ENCODE measurements around the gene XPA.

The XPA gene

GRCh38 chr9:97682242-97682641, 14.9 kb downstream of the XPA start:
- Histone ChIP-seq H3K36me3 (ENCODE audit: control insufficient read depth in 2 of 2, insufficient read depth in 2 of 2, low read length in 2 of 2) (peaks cover 17 to 21% of the 10 kb centered on the region in 2 donors), H3K9ac (ENCODE audit: low read length in 2 of 2) (no peak overlapping the region), H3K9me3 (ENCODE audit: control insufficient read depth in 2 of 2, low read length in 2 of 2) (no peaks in the 10 kb centered on the region), H3K27me3 (ENCODE audit: control insufficient read depth in 1 of 2, insufficient read depth in 2 of 2, low read length in 2 of 2) (no peaks in the 10 kb centered on the region), H3K4me3 (ENCODE audit: low read length in 2 of 2) (no peak overlapping the region), H3K27ac (ENCODE audit: low read length) (no peak overlapping the region), H3K4me1 (ENCODE audit: control insufficient read depth, insufficient read depth, low read length) (no peaks in the 10 kb centered on the region)

- no peak overlapping the region for H3K9ac ChIP-seq (ENCODE audit: low read length in 2 of 2)
- H3K36me3 ChIP-seq (ENCODE audit: control insufficient read depth in 2 of 2, insufficient read depth in 2 of 2, low read length in 2 of 2): peaks cover 33 to 36% of the 10 kb centered on the region in 2 donors
- H3K4me1 ChIP-seq (ENCODE audit: control insufficient read depth, insufficient read depth, low read length): no peaks in the 10 kb centered on the region
- H3K4me3 ChIP-seq (ENCODE audit: low read length in 2 of 2): no peak overlapping the region
- H3K27ac ChIP-seq (ENCODE audit: low read length): no peak overlapping the region
- H3K9me3 ChIP-seq (ENCODE audit: control insufficient read depth in 2 of 2, low read length in 2 of 2): no peaks in the 10 kb centered on the region
- no peaks in the 10 kb centered on the region for H3K27me3 ChIP-seq (ENCODE audit: control insufficient read depth in 1 of 2, insufficient read depth in 2 of 2, low read length in 2 of 2)
Measured at GRCh38 chr9:97675655-97676054, 21.5 kb downstream of the XPA start.

GRCh38 chr9:97673922-97674321, 23.2 kb downstream of the XPA start:
- Histone ChIP-seq H3K27me3 (ENCODE audit: control insufficient read depth in 1 of 2, insufficient read depth in 2 of 2, low read length in 2 of 2) (no peaks in the 10 kb centered on the region), H3K9ac (ENCODE audit: low read length in 2 of 2) (no peak overlapping the region), H3K27ac (ENCODE audit: low read length) (no peak overlapping the region), H3K9me3 (ENCODE audit: control insufficient read depth in 2 of 2, low read length in 2 of 2) (no peaks in the 10 kb centered on the region), H3K4me1 (ENCODE audit: control insufficient read depth, insufficient read depth, low read length) (no peaks in the 10 kb centered on the region), H3K4me3 (ENCODE audit: low read length in 2 of 2) (no peak overlapping the region), H3K36me3 (ENCODE audit: control insufficient read depth in 2 of 2, insufficient read depth in 2 of 2, low read length in 2 of 2) (peaks cover 42% of the 10 kb centered on the region in 2 donors)

- Histone ChIP-seq H3K27ac (ENCODE audit: low read length) (no peak overlapping the region), H3K36me3 (ENCODE audit: control insufficient read depth in 2 of 2, insufficient read depth in 2 of 2, low read length in 2 of 2) (peaks cover 48 to 54% of the 10 kb centered on the region in 2 donors)
Measured at GRCh38 chr9:97672403-97672802, 24.7 kb downstream of the XPA start.

GRCh38 chr9:97670586-97670985, 26.6 kb downstream of the XPA start:
- H3K4me1 ChIP-seq (ENCODE audit: control insufficient read depth, insufficient read depth, low read length): no peaks in the 10 kb centered on the region
- H3K9ac ChIP-seq (ENCODE audit: low read length in 2 of 2): no peak overlapping the region
- no peak overlapping the region for H3K27ac ChIP-seq (ENCODE audit: low read length)
- no peaks in the 10 kb centered on the region for H3K9me3 ChIP-seq (ENCODE audit: control insufficient read depth in 2 of 2, low read length in 2 of 2)
- H3K27me3 ChIP-seq (ENCODE audit: control insufficient read depth in 1 of 2, insufficient read depth in 2 of 2, low read length in 2 of 2): no peaks in the 10 kb centered on the region
- H3K4me3 ChIP-seq (ENCODE audit: low read length in 2 of 2): no peak overlapping the region
- peaks cover 59 to 65% of the 10 kb centered on the region in 2 donors for H3K36me3 ChIP-seq (ENCODE audit: control insufficient read depth in 2 of 2, insufficient read depth in 2 of 2, low read length in 2 of 2)

More at GRCh38 chr9:97672403-97672802, 24.7 kb downstream of the XPA start:
- Histone ChIP-seq H3K4me3 (ENCODE audit: low read length in 2 of 2) (no peak overlapping the region), H3K27me3 (ENCODE audit: control insufficient read depth in 1 of 2, insufficient read depth in 2 of 2, low read length in 2 of 2) (no peaks in the 10 kb centered on the region), H3K4me1 (ENCODE audit: control insufficient read depth, insufficient read depth, low read length) (no peaks in the 10 kb centered on the region), H3K9ac (ENCODE audit: low read length in 2 of 2) (no peak overlapping the region), H3K9me3 (ENCODE audit: control insufficient read depth in 2 of 2, low read length in 2 of 2) (no peaks in the 10 kb centered on the region)

- Histone ChIP-seq H3K4me3 (ENCODE audit: low read length in 2 of 2) (no peak overlapping the region), H3K27me3 (ENCODE audit: control insufficient read depth in 1 of 2, insufficient read depth in 2 of 2, low read length in 2 of 2) (no peaks in the 10 kb centered on the region), H3K4me1 (ENCODE audit: control insufficient read depth, insufficient read depth, low read length) (no peaks in the 10 kb centered on the region), H3K9me3 (ENCODE audit: control insufficient read depth in 2 of 2, low read length in 2 of 2) (no peaks in the 10 kb centered on the region), H3K9ac (ENCODE audit: low read length in 2 of 2) (no peak overlapping the region), H3K27ac (ENCODE audit: low read length) (no peak overlapping the region), H3K36me3 (ENCODE audit: control insufficient read depth in 2 of 2, insufficient read depth in 2 of 2, low read length in 2 of 2) (peaks cover 59 to 70% of the 10 kb centered on the region in 2 donors)
Measured at GRCh38 chr9:97668485-97668884, 28.7 kb downstream of the XPA start.

GRCh38 chr9:97666907-97667686, 30.0 kb downstream of the XPA start:
- H3K9me3 ChIP-seq (ENCODE audit: control insufficient read depth in 2 of 2, low read length in 2 of 2): no peaks in the 10 kb centered on the region
- H3K27me3 ChIP-seq (ENCODE audit: control insufficient read depth in 1 of 2, insufficient read depth in 2 of 2, low read length in 2 of 2): no peaks in the 10 kb centered on the region
- no peak overlapping the region for H3K27ac ChIP-seq (ENCODE audit: low read length)
- H3K36me3 ChIP-seq (ENCODE audit: control insufficient read depth in 2 of 2, insufficient read depth in 2 of 2, low read length in 2 of 2): peaks cover 60 to 66% of the 10 kb centered on the region in 2 donors
- no peak overlapping the region for H3K4me3 ChIP-seq (ENCODE audit: low read length in 2 of 2)
- no peaks in the 10 kb centered on the region for H3K4me1 ChIP-seq (ENCODE audit: control insufficient read depth, insufficient read depth, low read length)
- no peak overlapping the region for H3K9ac ChIP-seq (ENCODE audit: low read length in 2 of 2)

- H3K4me1 ChIP-seq (ENCODE audit: control insufficient read depth, insufficient read depth, low read length): no peaks in the 10 kb centered on the region
- no peak overlapping the region for H3K4me3 ChIP-seq (ENCODE audit: low read length in 2 of 2)
- no peak overlapping the region for H3K27ac ChIP-seq (ENCODE audit: low read length)
- no peak overlapping the region for H3K9ac ChIP-seq (ENCODE audit: low read length in 2 of 2)
- no peaks in the 10 kb centered on the region for H3K27me3 ChIP-seq (ENCODE audit: control insufficient read depth in 1 of 2, insufficient read depth in 2 of 2, low read length in 2 of 2)
- H3K36me3 ChIP-seq (ENCODE audit: control insufficient read depth in 2 of 2, insufficient read depth in 2 of 2, low read length in 2 of 2): peaks cover 60 to 68% of the 10 kb centered on the region in 2 donors
- H3K9me3 ChIP-seq (ENCODE audit: control insufficient read depth in 2 of 2, low read length in 2 of 2): no peaks in the 10 kb centered on the region
Measured at GRCh38 chr9:97665742-97666141, 31.4 kb downstream of the XPA start.

GRCh38 chr9:97660847-97661246, 36.3 kb downstream of the XPA start:
- no peaks in the 10 kb centered on the region for H3K4me1 ChIP-seq (ENCODE audit: control insufficient read depth, insufficient read depth, low read length)
- H3K27me3 ChIP-seq (ENCODE audit: control insufficient read depth in 1 of 2, insufficient read depth in 2 of 2, low read length in 2 of 2): no peaks in the 10 kb centered on the region
- H3K36me3 ChIP-seq (ENCODE audit: control insufficient read depth in 2 of 2, insufficient read depth in 2 of 2, low read length in 2 of 2): peaks cover 42 to 60% of the 10 kb centered on the region in 2 donors
- H3K9me3 ChIP-seq (ENCODE audit: control insufficient read depth in 2 of 2, low read length in 2 of 2): no peaks in the 10 kb centered on the region
- no peak overlapping the region for H3K4me3 ChIP-seq (ENCODE audit: low read length in 2 of 2)
- no peak overlapping the region for H3K27ac ChIP-seq (ENCODE audit: low read length)
- H3K9ac ChIP-seq (ENCODE audit: low read length in 2 of 2): no peak overlapping the region

- no peaks in the 10 kb centered on the region for H3K4me1 ChIP-seq (ENCODE audit: control insufficient read depth, insufficient read depth, low read length)
- H3K36me3 ChIP-seq (ENCODE audit: control insufficient read depth in 2 of 2, insufficient read depth in 2 of 2, low read length in 2 of 2): peaks cover 42 to 59% of the 10 kb centered on the region in 2 donors
- H3K9ac ChIP-seq (ENCODE audit: low read length in 2 of 2): no peak overlapping the region
- H3K27me3 ChIP-seq (ENCODE audit: control insufficient read depth in 1 of 2, insufficient read depth in 2 of 2, low read length in 2 of 2): no peaks in the 10 kb centered on the region
- H3K27ac ChIP-seq (ENCODE audit: low read length): no peak overlapping the region
- no peak overlapping the region for H3K4me3 ChIP-seq (ENCODE audit: low read length in 2 of 2)
- no peaks in the 10 kb centered on the region for H3K9me3 ChIP-seq (ENCODE audit: control insufficient read depth in 2 of 2, low read length in 2 of 2)
Measured at GRCh38 chr9:97660340-97660739, 36.8 kb downstream of the XPA start.

- Histone ChIP-seq H3K4me1 (ENCODE audit: control insufficient read depth, insufficient read depth, low read length) (no peaks in the 10 kb centered on the region), H3K36me3 (ENCODE audit: control insufficient read depth in 2 of 2, insufficient read depth in 2 of 2, low read length in 2 of 2) (peaks cover 39 to 53% of the 10 kb centered on the region in 2 donors), H3K27me3 (ENCODE audit: control insufficient read depth in 1 of 2, insufficient read depth in 2 of 2, low read length in 2 of 2) (no peaks in the 10 kb centered on the region), H3K9ac (ENCODE audit: low read length in 2 of 2) (no peak overlapping the region), H3K9me3 (ENCODE audit: control insufficient read depth in 2 of 2, low read length in 2 of 2) (no peaks in the 10 kb centered on the region), H3K27ac (ENCODE audit: low read length) (no peak overlapping the region), H3K4me3 (ENCODE audit: low read length in 2 of 2) (no peak overlapping the region)
Measured at GRCh38 chr9:97659771-97660170, 37.4 kb downstream of the XPA start.
